NCI-H510A (cell line): ENCODE results near the gene ISG20L2.

Experiments
- DNase-seq: peaks from one replicate; lab custom pipeline; 2025; lab: John Stamatoyannopoulos, UW

ISG20L2 gene

DNA sequence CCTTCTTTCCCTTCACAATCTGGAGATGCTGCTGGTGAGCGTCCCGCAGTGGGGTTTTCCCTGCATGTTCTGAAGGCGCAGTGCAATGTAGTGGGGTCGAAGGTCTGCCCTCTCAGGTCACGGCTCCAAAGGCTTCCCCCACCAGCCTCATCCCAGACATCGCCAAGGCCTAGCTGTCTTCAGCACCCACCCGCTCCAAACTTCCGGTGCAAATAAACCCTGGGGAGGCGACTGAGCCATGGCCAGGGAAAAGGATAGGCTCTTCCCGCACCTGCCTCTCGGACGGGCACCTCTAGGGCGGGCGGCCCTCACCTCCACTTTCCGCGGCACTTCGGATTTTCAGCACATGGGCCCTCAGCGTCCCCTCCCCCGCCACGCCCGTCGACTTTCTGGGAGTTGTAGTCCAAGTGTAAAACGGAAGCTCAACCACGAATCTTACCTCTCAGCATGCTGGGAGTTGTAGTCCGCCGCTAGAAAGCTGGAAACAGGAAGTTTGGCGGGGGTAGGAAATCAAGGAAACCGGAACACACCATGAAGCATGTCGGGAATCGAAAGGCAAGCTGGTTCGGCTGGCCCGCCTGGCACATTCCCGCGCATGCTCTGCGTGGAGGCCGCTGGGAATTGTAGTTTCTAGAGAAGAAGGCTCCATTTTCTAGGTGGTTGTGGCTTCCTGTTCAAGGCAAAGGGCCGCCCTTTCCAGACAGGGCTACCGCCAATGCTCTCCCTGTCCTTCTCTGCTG, 12.3 kb upstream of the ISG20L2 start, which contains the start of gene MRPL24:
TSS of gene MRPL24 (minus strand) at position 348 of the 740 bp plus-strand sequence. CDS start 2,384 bp downstream, outside the sequence.
- DNase-seq: peak; percentile 100

DNA sequence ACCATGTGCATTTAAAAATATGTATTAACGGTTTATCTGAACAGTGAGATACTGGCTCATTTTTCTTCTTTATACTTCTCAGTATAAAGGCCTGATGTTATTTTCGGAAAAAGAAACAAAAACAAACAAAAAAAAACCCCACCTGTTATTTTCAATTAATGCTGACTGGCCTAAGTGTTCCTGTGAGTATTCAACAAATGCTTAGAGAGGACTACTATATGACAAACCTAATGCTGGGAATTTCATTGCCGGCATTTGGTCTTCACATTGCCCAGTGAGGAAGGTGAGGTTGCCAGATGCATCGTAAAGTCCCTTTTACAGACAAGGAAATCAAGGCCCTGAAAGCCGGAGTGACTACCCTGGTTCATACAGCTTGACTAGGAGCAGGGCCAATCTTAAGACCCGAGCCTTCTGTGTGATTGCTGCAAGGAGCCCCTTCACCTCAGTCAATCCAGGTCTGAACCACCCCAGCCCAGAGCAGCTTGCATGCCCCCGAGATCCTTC, 11.7 kb upstream of the ISG20L2 start:
- DNase-seq: no peak

DNA sequence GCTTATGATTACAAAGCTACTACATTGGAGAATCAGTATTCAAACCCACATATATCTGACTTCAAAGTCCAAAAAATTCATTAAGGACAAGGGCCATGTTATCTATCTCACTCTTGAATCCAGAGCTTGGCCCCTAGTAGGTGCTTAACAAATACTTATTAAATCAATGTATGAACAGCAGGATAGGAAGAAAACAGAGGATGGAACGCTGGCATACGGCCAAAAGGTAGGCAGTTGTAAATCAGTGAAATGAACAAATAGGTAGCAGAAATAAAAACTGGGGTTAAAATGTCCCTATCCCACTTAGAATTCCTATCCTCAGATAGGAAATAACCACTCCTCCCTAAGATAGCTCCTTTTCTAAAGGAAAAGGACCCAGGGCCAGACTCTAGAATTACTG, 10.3 kb upstream of the ISG20L2 start:
- no peak for DNase-seq

DNA sequence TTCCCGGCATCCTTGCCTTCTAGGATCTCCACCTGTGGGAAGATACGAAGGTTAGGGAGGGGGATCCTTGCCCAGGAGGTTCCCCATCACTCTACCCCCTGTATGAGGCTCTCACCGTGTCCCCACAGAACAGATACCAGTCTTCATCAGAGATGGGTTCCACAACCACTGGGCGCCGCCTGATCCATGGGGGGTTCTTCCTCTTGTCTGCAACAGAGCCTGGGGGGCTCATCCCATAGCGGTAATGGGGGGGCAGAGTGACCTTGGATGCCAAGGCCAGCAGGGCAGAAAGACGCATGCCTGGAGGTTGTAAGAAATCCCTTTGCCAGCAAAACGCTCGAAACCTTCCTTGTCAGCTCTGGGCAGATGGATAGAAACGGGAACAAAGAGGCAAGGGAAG, 9.8 kb upstream of the ISG20L2 start:
- no peak for DNase-seq

DNA sequence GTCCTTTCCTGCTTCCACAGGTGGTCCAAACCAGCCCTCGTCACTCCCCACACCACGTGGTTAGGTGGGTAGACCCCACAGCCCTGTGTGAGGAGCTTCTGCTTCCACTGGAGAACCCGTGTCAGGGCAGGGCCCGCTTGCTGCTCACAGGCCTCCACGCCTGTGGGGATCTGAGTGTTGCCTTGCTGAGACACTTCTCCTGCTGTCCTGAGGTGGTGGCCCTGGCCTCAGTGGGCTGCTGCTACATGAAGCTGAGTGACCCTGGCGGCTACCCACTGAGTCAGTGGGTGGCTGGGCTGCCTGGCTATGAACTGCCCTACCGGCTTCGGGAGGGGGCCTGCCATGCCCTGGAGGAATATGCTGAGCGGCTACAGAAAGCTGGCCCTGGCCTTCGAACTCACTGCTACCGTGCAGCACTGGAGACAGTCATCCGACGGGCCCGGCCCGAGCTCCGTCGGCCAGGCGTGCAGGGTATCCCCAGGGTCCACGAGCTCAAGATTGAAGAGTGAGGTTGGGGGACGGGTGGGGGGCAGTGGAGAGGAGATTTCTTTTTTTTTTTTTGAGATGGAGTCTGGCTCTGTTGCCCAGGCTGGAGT, 5.5 kb upstream of the ISG20L2 start:
- DNase-seq: no peak

DNA sequence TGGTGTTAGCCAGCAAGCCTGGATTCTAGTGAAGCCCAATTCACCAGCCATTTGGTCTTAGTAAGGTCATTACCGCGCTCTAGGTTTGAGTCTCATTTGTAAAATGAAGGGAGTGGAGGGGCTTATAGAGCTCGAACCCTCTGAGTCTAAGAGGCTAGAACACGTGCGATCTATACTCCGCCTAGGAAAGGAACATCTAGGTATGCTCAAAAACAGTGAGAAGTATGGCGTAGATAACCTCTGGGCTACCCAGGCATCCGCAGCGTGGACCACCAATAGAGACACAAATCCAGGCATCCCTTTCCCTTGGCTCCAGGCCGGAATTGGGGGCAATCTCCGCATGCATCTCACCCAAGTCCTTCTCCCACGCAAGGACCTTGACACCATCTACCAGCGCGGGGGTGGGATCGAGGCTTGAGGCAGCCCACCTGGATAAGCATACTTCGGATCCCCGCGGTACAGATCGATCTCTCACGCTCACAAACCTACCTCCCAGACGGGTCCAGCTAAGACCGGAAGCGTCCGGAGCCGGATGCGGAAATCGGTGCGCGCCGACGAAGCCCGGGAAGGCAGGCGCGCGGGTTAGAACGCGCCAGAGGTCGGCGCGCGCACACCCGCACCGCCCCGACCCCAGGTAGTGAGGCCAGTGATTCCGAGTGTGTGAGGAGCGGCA, 504 bp downstream of the ISG20L2 start, which contains the start of gene METTL25B:
TSS of gene METTL25B (plus strand) at position 544 of the 673 bp plus-strand sequence. CDS start 636 bp downstream, outside the sequence.
- peak; percentile 75 for DNase-seq

DNA sequence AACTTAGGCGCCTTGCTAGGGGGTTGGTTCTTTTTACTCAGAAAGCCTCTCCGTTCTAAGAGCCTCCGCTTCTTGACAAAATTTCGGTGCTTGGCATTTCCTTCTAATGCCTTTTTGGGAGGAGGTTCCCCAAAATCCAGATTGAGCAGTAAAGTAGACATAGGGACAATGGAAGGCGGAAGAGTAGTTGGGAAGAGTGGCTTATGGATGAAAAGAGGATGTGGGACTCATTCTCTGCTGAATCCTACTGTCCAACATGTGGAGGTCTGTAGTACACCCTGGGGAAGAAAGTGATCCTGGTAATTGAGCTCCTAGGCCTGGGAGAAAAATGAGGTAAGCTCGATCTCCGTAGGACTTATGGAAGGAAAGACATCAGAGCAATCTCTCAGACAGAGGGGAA, 1.1 kb downstream of the ISG20L2 start:
- DNase-seq: no peak

DNA sequence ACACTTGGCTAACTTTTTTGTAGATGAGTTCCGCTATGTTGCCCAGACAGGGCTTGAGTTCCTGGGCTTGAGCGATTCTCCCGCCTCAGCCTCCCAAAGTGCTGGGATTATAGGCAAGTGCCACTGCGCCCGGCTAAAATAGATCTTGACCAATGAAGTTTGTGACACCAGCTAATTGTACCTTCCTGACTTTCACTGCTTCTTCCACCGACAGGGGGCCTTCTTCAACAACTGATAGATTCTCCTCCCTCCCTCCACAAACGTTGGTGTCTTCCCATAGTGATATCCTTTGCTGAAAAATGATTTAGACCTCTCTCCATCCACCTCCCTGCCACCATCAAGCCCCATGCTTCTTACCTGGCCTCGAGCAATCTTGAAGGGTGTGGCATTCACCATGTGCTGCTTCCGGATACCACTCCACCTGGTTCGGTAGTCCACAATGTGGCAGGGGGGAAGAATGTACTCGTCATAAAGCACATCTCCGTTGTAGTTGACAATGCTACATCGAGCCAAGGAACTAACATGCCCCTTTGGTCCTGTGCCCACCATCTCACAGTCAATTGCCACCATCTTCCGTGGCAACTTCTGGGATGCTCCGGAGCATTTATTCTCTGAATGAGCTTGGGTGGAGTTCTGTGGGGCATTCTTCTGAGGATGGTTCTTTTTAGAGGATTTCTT, 1.9 kb downstream of the ISG20L2 start:
- peak; percentile 37 for DNase-seq

DNA sequence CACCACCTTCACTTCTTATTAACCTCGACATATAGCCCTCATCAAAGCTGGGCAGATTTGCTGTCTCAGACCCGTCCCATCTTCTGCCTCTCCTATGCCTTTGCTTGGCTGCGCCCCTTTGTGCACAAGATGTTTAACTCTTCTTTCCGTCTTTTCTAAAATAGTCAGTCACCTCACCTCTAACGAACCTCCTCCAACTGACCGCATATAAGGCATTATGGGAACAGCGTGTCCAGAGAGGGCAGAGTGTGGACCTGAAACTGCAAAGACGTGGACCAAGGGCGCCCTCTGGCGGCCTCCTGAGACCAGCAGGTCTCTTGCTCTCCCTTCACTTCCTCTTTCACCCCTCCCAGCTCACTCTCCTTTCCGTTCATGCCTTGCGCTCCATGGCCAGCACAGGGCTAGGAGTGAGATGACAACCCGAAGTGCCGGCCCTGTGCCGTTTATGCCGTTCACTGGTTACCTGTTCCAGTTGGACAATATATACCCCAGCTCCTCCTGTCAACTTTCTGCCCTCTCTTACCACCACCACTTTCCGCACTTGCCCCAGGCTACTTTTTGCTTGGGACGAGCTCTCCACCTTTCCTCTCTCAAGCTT, 2.8 kb downstream of the ISG20L2 start:
- peak; percentile 73 for DNase-seq

DNA sequence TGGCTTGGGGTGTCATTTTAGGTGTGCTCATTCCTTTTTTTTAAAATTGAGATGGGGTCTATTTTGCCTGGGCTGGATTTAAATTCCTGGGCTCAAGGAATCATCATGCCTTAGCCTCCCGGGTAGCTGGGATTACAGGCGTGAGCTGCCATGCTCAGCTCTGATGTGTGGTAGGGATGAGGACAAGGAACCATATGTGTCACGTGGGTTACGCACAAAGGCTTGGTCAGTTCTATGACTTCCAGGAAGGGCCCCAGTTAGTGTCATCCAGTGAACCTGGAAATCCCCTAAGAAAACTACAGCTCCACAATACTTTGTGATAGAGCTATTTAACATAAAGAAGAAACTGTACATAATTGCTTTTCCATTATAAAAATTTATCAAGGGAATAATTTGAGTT, 7.0 kb downstream of the ISG20L2 start:
- DNase-seq: no peak

DNA sequence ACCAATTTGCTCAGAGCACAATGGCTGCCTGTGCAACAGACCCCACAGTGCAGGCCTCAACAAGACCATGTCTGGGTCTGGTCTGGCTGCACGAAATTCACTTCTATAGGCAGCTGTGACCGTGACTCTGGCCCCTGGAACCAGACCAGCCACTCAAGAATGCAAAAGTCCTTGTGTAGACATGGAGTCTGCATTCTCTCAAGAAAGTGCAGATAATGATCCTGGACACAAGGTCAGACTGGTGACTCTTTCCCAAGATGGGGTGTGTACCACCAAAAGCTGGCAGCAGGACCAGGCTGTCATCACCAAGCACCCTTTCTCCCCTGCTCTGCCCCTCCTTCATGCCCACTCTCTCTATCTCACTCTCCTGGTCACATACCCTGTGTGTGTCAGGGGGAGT, 7.4 kb downstream of the ISG20L2 start:
- no peak for DNase-seq

DNA sequence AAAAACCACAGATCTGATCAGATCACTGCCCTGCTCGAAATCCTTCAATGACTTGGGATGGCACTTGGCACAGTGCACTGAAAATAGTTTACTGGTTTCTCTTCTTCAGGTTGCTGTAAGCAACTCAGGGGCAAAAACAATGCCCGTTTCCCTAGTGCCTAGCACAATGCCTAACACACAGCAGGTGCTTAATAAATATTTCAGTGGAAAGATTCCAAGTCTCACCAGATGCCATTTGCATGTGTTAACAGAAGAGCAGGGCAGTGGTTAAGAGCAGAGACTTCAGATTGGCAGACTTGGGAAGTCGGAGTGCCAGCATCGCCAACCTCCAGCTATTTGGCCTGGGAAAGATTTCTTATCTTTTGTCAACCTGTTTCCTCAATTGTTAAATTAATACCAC, 11.2 kb downstream of the ISG20L2 start:
- DNase-seq: no peak

DNA sequence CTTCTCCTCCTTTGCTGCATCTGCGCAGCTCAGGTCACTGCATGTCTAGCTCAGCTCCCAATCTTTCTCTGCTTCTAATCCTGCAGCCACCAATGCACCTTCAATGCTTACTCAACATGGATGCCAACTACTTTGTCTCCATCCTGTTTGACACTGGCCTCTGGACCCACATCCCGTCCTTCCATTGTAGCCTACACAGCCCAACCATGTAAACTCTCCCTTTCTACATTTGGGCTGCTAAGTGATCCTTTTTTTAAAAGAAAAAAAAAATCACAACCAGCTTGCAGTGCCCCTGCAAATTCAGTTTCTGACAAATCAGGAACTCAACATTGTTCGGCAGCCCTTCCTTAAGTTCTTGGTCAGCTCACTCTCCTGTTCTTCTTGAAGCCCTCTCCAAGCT, 13.7 kb downstream of the ISG20L2 start:
- no peak for DNase-seq

DNA sequence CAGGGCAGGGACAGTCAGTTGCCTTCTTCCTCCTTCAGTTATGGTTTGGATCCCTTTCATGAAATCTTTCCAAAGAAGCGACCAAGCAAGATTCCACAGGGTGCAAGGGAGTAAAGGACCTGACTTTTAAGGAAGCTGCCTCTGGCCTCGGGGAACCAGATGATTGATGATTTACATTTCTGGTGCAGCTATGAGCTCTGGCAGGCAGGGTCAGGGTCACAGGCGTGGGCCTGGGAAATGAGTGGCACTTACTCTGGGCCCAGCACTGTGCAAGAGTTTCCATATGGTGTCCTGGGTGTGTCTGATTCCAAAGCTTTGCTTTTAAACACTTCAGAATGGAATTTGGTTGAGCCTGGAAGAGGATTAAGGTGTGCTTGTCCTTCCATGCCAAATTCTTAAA, 15.9 kb downstream of the ISG20L2 start:
- no peak for DNase-seq

DNA sequence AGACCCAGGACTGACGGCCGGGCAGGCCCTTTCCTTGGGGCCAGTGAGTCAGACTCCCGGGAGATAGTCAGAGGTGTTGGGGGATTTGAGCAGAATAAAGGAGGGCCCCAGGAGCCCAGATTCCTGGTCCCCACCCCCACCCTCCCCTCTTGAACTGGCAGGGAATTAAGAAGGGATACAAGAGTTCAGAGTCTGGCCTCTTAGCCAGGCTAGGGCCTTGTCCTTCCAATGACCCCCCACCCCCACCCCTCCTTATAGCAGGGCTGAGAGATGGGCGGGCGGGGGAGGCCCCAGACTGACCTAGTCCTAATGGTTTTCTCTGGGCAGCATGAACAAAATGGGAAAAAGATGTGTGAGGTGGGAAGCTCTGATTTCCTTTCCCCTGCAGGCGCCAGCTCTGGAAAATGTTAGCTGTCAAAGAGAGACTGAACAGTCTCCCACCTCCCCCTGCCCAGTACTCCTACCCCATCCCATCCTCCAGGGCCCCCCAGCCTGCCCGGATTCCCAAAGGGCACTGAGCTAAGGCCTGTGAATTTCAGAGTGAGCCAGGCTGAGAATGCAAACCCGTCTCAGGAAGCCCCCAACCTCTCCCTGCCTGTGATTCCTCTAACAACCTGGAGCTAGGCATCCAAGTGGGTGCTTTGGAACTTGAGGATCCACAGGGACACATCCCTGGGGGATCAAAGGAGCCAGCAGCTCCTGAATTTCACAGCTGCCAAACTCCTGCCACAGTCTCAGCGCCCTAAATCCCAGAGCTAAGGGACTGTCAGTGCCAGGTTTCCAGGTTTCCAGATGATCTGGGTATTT, 17.4 kb downstream of the ISG20L2 start:
- DNase-seq: no peak

DNA sequence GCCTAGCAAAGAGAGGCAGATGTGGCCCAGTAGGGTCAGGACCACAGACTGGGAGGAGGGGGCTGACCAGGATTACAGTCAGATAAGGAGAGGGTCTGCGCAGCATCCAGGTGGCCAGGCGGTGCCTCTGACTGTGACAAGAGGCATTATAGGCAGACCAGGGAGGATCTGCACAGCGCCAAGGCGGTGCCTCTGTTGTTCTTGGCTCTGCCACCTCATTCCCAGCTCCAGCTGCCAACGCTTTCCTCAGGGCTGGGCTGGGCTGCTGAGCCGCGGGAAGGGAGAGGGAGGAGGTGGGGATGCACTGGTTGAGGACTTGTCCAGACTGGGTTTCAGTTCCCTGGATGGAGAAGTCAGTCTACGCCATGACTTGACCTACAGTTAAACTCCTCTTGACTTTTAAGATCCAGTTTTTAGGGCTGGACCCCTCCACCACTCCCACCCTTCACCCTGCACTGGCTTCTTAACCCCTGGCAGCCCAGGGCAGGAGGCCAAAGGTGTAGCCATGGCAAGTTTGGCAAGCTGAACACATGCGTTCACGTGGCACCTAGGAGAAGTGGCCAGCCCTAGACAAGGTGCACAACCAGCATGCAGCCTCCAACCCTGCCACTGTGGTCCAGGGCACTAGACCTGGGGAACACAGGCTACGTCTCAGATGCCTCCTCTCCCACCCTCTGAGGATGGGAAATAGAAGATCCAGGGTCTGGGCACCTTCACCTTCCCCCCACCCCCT, 18.6 kb downstream of the ISG20L2 start:
- DNase-seq: no peak

DNA sequence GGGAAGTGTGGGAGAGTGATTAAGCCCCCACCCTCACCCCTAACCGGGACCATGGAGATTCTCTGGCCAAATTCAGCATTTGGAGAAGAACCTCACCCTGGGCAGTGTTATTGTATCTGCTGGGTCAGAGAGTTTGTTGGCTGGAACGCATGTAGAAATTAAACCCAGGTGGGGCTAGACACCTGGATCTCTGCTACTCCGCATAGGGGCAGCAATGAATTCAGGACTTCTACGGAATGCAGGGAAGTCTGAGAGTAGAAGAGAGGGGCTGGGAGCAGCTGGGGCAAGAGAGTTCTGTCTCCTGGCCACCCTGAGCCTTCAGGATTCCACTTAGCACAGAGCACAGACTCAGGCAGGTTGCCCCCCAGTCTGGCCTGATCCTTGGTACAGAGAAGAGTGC, 19.5 kb downstream of the ISG20L2 start:
- DNase-seq: no peak

DNA sequence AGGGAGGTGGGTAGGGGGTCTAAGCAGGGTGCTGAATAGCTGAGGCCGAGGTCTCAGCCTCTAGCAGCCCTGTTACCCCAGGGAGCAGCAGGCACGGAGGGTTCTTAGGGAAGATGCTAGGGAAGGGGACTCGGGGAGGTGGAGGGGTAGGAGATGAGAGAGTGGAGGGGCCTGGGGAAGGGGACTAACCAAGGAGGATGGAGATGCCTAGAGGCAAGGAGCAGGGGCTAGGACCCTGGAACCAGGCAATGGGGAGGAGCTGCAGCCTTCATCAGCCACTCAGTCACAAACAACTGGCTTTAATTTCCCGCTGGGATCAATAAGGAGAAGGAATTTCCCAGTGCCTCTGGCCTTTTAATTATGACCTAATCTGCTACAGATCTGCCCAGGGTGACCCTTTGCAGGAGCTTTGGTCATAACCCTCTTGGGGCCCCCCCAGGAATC, 20.3 kb downstream of the ISG20L2 start:
- no peak for DNase-seq

DNA sequence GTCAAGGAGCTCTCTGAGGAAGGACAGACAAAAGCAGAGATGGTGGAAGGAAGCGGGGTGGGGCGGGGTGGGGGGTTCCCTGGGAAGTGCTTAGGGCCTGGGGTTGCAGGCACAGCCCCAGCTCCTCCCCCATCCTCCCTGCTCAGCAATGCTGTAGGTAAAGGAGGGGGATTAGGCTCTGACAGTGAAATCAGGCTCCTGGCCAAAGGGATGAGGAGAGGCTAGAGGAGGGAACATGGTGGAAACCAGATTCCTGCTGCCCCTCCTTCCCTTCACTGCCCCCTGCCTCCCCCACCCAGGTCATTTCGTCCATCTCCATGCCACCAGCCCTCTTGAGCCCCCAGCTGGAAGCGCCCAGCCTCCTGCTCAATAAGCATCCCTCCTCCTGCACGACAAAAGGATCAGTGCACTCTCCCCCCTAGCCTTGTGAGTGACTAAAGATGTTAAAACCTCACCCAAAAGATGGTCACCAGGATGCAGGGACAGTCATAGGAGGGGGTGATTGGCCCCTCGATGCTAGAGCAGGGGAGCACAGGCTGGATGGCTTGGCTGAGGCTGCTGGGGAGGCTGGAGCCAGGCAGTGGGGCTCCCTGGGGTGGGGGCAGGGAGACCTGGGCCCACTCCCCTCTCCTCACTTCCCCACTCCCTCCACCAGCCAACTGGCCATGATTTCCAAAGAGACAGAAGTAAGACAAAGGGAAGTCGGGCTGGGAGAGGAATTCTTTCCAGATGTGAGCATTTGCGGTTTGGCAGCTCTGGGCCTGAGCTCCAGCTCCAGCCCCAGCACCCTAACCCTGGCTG, 20.9 kb downstream of the ISG20L2 start:
- no peak for DNase-seq
